Measurements from ENCODE around the gene PNKP. TPM values are rescaled to one million over a fixed set of nuclear protein-coding genes. Genes with fewer than 3 reads are reported as not detected.

PNKP gene
- total and polyA plus RNA-seq, 2 of the 8 experiments (the other 6 are each of a cell fraction or from before 2014, with no cell fraction given), result 45.8 to 105 TPM

DNA sequence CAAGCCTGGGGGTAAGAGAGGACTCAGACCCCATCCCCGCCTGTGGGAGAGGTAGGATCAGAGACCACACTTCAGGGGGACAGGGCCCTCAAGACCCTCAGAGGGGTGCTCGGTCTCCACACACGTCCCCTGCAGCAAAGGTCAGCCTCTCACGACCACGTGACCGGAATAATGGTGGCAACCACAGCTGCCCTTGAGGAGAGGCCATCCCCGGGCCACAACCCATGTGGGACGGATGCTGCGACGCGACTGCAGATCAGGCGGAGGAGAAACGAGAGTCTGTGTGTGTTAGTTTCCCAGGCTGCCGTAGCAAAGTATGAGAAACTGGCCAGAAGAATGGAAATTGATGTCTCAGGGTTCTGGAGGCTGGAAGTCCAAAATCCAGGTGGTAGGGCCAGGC, 40.3 kb downstream of the PNKP start (continued):
- no peak for TF ChIP-seq NRF1 (IDR thresholded peaks at IDR 0.05; ENCODE audit: low read depth, low read length)
- TF ChIP-seq TAF1 (IDR thresholded peaks at IDR 0.05; ENCODE audit: low read depth, low read length), result no peak
- no peak for TF ChIP-seq JUN (IDR thresholded peaks at IDR 0.05; ENCODE audit: low read depth, low read length)
- TF ChIP-seq POU5F1 (IDR thresholded peaks at IDR 0.05; ENCODE audit: low read depth, low read length), result no peak
- no peak for TF ChIP-seq CHD1 (IDR thresholded peaks at IDR 0.05; ENCODE audit: low read depth, low read length)
- TF ChIP-seq RNF2 (IDR thresholded peaks at IDR 0.05; ENCODE audit: borderline replicate concordance, low read depth, low read length, missing control alignments, poor library complexity, severe bottlenecking), result no peak
- TF ChIP-seq SIX5 (IDR thresholded peaks at IDR 0.05; ENCODE audit: low read depth, low read length), result no peak

All from H1 (cell line).